CD14-positive monocyte (primary cell): ENCODE data around the gene CHD2. TPM values are rescaled to one million over a fixed set of nuclear protein-coding genes. Genes with fewer than 3 reads are reported as not detected.

Experiments
- DNase-seq, 3 donors: peaks; one replicate each; pipeline ENCODE4 v3.0.0-alpha.2; 2011 to 2022
- H2AFZ ChIP-seq: 2 replicates; pipeline ENCODE4 v1.6.0; 2012; ENCODE audit warnings: mild to moderate bottlenecking, low read depth, low read length, inconsistent platforms; ENCODE audit not compliant: insufficient read depth, poor library complexity, severe bottlenecking
- H3K27ac ChIP-seq, 2 donors: 1 replicate in 1 of 2; 2 replicates in 1 of 2; pipeline ENCODE4 v1.5.1; 2012 to 2013; ENCODE audit warnings: low read length in 2 of 2, control low read depth in 1 of 2, inconsistent platforms in 1 of 2, low read depth in 1 of 2, mild to moderate bottlenecking in 1 of 2
- H3K27me3 ChIP-seq, 2 donors: one replicate each; pipeline versions ENCODE4 v1.6.0 to v1.6.1; 2011 to 2013; ENCODE audit warnings: low read length in 2 of 2; ENCODE audit not compliant: control insufficient read depth in 2 of 2, insufficient read depth in 2 of 2
- H3K36me3 ChIP-seq, 2 donors: replicated peaks in 1 of 2; 1 replicate in 1 of 2; 2 replicates in 1 of 2; pipeline versions ENCODE4 v1.5.1 to v1.6.1; 2012 to 2013; ENCODE audit warnings: low read length in 2 of 2, control low read depth in 1 of 2, inconsistent platforms in 1 of 2, mild to moderate bottlenecking in 1 of 2; ENCODE audit not compliant: insufficient read depth in 2 of 2, control insufficient read depth in 1 of 2
- H3K4me1 ChIP-seq, 2 donors: 1 replicate in 1 of 2; 2 replicates in 1 of 2; pipeline versions ENCODE4 v1.5.1 to v1.6.1; 2012 to 2013; ENCODE audit warnings: low read length in 2 of 2, control low read depth in 1 of 2, inconsistent platforms in 1 of 2, mild to moderate bottlenecking in 1 of 2, moderate library complexity in 1 of 2; ENCODE audit not compliant: insufficient read depth in 2 of 2, control insufficient read depth in 1 of 2
- H3K4me2 ChIP-seq: replicated peaks from 2 replicates; pipeline ENCODE3; 2012; ENCODE audit warnings: low read length, moderate library complexity, mild to moderate bottlenecking; ENCODE audit not compliant: poor library complexity, severe bottlenecking; ENCODE audit errors: extremely low read depth
- H3K4me3 ChIP-seq, 3 experiments: fragments of 200-600 bp in 1 of 3; sonication (generic) in 1 of 3; replicated peaks in 1 of 3; 1 replicate in 2 of 3; 2 replicates in 1 of 3; pipeline ENCODE4 v1.5.1; 2011 to 2013; ENCODE audit warnings: low read length in 3 of 3, mild to moderate bottlenecking in 3 of 3, control low read depth in 2 of 3, low read depth in 2 of 3, inconsistent platforms in 1 of 3, moderate library complexity in 1 of 3
- H3K79me2 ChIP-seq: 2 replicates; pipeline ENCODE4 v1.6.0; 2012; ENCODE audit warnings: mild to moderate bottlenecking, control low read depth, inconsistent platforms, low read length, moderate library complexity; ENCODE audit not compliant: insufficient read depth
- H3K9ac ChIP-seq: 2 replicates; pipeline ENCODE4 v1.6.0; 2017; ENCODE audit warnings: low read length, mild to moderate bottlenecking; ENCODE audit not compliant: insufficient read depth, poor library complexity, severe bottlenecking
- H3K9me3 ChIP-seq, 2 donors: replicated peaks in 1 of 2; 1 replicate in 1 of 2; 2 replicates in 1 of 2; pipeline versions ENCODE4 v1.5.1 to v1.6.1; 2012 to 2013; ENCODE audit warnings: low read length in 2 of 2, control low read depth in 1 of 2; ENCODE audit not compliant: control insufficient read depth in 1 of 2, insufficient read depth in 1 of 2
- H4K20me1 ChIP-seq: 2 replicates; pipeline ENCODE4 v1.6.0; 2012; ENCODE audit warnings: mild to moderate bottlenecking, low read length, control low read depth, moderate library complexity; ENCODE audit not compliant: insufficient read depth
- H3K27ac Mint-ChIP-seq, 7 donors: one replicate each; pipeline ENCODE4 v1.8.0; 2020; ENCODE audit warnings: mild to moderate bottlenecking in 7 of 7, mixed read lengths in 7 of 7, moderate library complexity in 6 of 7, inconsistent platforms in 2 of 7
- H3K27me3 Mint-ChIP-seq, 3 donors: one replicate each; pipeline ENCODE4 v1.8.0; 2021 to 2022; ENCODE audit warnings: low read depth in 3 of 3, mild to moderate bottlenecking in 3 of 3, mixed read lengths in 3 of 3, moderate library complexity in 3 of 3, inconsistent platforms in 1 of 3
- H3K36me3 Mint-ChIP-seq, 2 donors: one replicate each; pipeline ENCODE4 v1.8.0; 2020; ENCODE audit warnings: mixed read lengths in 2 of 2, inconsistent platforms in 1 of 2, mild to moderate bottlenecking in 1 of 2
- H3K4me1 Mint-ChIP-seq: one replicate; pipeline ENCODE4 v1.8.0; 2020; ENCODE audit warnings: mild to moderate bottlenecking, mixed read lengths
- H3K4me3 Mint-ChIP-seq, 2 donors: one replicate each; pipeline ENCODE4 v1.8.0; 2020; ENCODE audit warnings: mild to moderate bottlenecking in 2 of 2, mixed read lengths in 2 of 2, moderate library complexity in 1 of 2
- H3K9me3 Mint-ChIP-seq, 7 donors: one replicate each; pipeline ENCODE4 v1.8.0; 2020 to 2022; ENCODE audit warnings: mixed read lengths in 7 of 7, mild to moderate bottlenecking in 6 of 7, moderate library complexity in 6 of 7, inconsistent platforms in 2 of 7
- CTCF ChIP-seq: fragments of 200-600 bp; IDR thresholded peaks from one replicate; pipeline ENCODE4 v1.8.0; 2022; ENCODE audit warnings: antibody characterized with exemption, mild to moderate bottlenecking
- WGBS: methylation state at CpG from one replicate; pipeline ENCODE4 v1.1.5; 2013; ENCODE audit warnings: missing lambda C conversion rate; ENCODE audit not compliant: insufficient coverage; 5-methylcytosine and 5-hydroxymethylcytosine counted together
- intact Hi-C, 2 donors: fragments of 100-400 bp; cut with micrococcal nuclease; formaldehyde crosslinking; loops; one replicate each; pipeline versions ENCODE4 v1.15.0 to v1.15.1; 2023
- polyA plus RNA-seq, 3 donors: library from polyadenylated mRNA; depleted of rRNA in 1 of 3; unstranded in 2 of 3; stranded (reverse) in 1 of 3; fragments of 300-500 nt in 2 of 3; fragments of >200 nt in 1 of 3; fragmentation: Illumina TruSeq in 2 of 3; gene quantifications; 1 replicate in 2 of 3; 2 replicates in 1 of 3; pipeline ENCODE4 v1.2.3, GENCODE V29; 2012 to 2021

Gene CHD2
- polyA plus RNA-seq, 3 donors = 9.6 to 61.2 (median 11.4) TPM

GRCh38 chr15:92951800-92952457 is 51.8 kb downstream of the CHD2 start:
- intact Hi-C loops = loop anchor here in 1 of 2 donors (10.0 kb wide), 1 partner anchor 53 kb away; no protein-coding TSS in a partner anchor
- H3K27me3 Mint-ChIP-seq = no peaks in the 10 kb centered on the region
- H3K27ac Mint-ChIP-seq = peak overlapping the region in 1 of 7 donors; percentile 6
- no peaks in the 10 kb centered on the region for H3K4me1 Mint-ChIP-seq
- H3K4me2 ChIP-seq = no peak overlapping the region
- H4K20me1 ChIP-seq = peaks cover 46% of the 10 kb centered on the region
- H3K4me3 ChIP-seq = no peak overlapping the region
- no peak overlapping the region for H2AFZ ChIP-seq
- H3K9me3 Mint-ChIP-seq = peaks cover 28 to 34% (median 32%) of the 10 kb centered on the region in 7 donors
- H3K36me3 ChIP-seq = peaks cover 91 to 100% of the 10 kb centered on the region in 2 donors
- DNase-seq = no peak
- H3K36me3 Mint-ChIP-seq = peaks cover 87 to 95% of the 10 kb centered on the region in 2 donors
- H3K79me2 ChIP-seq = peaks cover 14% of the 10 kb centered on the region
- H3K4me3 Mint-ChIP-seq = no peak overlapping the region
- H3K4me1 ChIP-seq = no peaks in the 10 kb centered on the region
- H3K27ac ChIP-seq = no peak overlapping the region
- H3K9ac ChIP-seq = no peak overlapping the region
- H3K27me3 ChIP-seq = no peaks in the 10 kb centered on the region
- no CpG with 5 or more reads among the region's 2 CpGs for WGBS
- no peak for TF ChIP-seq CTCF
- peaks cover 17 to 34% of the 10 kb centered on the region in 2 donors for H3K9me3 ChIP-seq

- H3K79me2 ChIP-seq = peaks cover 10% of the 10 kb centered on the region
- no peaks in the 10 kb centered on the region for H3K4me1 ChIP-seq
- H2AFZ ChIP-seq = no peak overlapping the region
- no peak overlapping the region for H3K27ac ChIP-seq
- no peak for TF ChIP-seq CTCF
- Mint-ChIP-seq H3K27me3 (no peaks in the 10 kb centered on the region), H3K4me1 (peaks cover 2% of the 10 kb centered on the region), H3K9me3 (peaks cover 22 to 29% (median 28%) of the 10 kb centered on the region in 7 donors), H3K4me3 (no peak overlapping the region), H3K27ac (no peak overlapping the region), H3K36me3 (peaks cover 87 to 95% of the 10 kb centered on the region in 2 donors)
- H3K9ac ChIP-seq = no peak overlapping the region
- intact Hi-C loops = loop anchor here in 1 of 2 donors (10.0 kb wide), 1 partner anchor 52 kb away; no protein-coding TSS in a partner anchor
- peaks cover 16 to 28% of the 10 kb centered on the region in 2 donors for H3K9me3 ChIP-seq
- WGBS = 95% methylated on average over 4 of the region's 7 CpGs
- H3K36me3 ChIP-seq = peaks cover 91 to 100% of the 10 kb centered on the region in 2 donors
- no peak overlapping the region for H3K4me3 ChIP-seq
- no peak for DNase-seq
- H3K27me3 ChIP-seq = no peaks in the 10 kb centered on the region
- no peak overlapping the region for H3K4me2 ChIP-seq
- H4K20me1 ChIP-seq = peaks cover 43% of the 10 kb centered on the region
Observed at GRCh38 chr15:92952458-92952850, 52.3 kb downstream of the CHD2 start.
